Umbilical cord (tissue), 2 donors: ENCODE data around the gene TAS1R2. TPM values are rescaled to one million over a fixed set of nuclear protein-coding genes. Genes with fewer than 3 reads are reported as not detected.
A peak's percentile ranks its signal among the peaks of the same experiment; 100 is the strongest.

ENCODE experiments used
- DNase-seq: peaks from one replicate; pipeline ENCODE4 v3.0.0-alpha.2; 2015; ENCODE audit warnings: low spot score
- total RNA-seq: library from RNA; depleted of rRNA; stranded (reverse); fragments of >200 nt; gene quantifications from one replicate; pipeline ENCODE4 v1.2.3, GENCODE V29; 2014; ENCODE audit warnings: low replicate concordance; ENCODE audit not compliant: insufficient read depth

Gene TAS1R2
- total RNA-seq, 1 donor from 2014 or later = 0.24 TPM

- DNase-seq = no peak
Observed at GRCh38 chr1:18803151-18803791, 56.2 kb downstream of the TAS1R2 start.

- no peak for DNase-seq
Observed at GRCh38 chr1:18802231-18802630, 57.2 kb downstream of the TAS1R2 start.

GRCh38 chr1:18800258-18800657, 59.2 kb downstream of the TAS1R2 start:
- no peak for DNase-seq

GRCh38 chr1:18799454-18799853, 60.0 kb downstream of the TAS1R2 start:
- no peak for DNase-seq

- DNase-seq = no peak
Observed at GRCh38 chr1:18798946-18799345, 60.5 kb downstream of the TAS1R2 start.

GRCh38 chr1:18798533-18798932, 60.9 kb downstream of the TAS1R2 start:
- no peak for DNase-seq

- no peak for DNase-seq
Observed at GRCh38 chr1:18796950-18797349, 62.5 kb downstream of the TAS1R2 start.

GRCh38 chr1:18795002-18795689, 64.3 kb downstream of the TAS1R2 start:
- DNase-seq = no peak

GRCh38 chr1:18794561-18794960, 64.9 kb downstream of the TAS1R2 start:
- no peak for DNase-seq

- DNase-seq = peak; percentile 10
Observed at GRCh38 chr1:18794051-18794450, 65.4 kb downstream of the TAS1R2 start.

- DNase-seq = no peak
Observed at GRCh38 chr1:18793164-18793563, 66.3 kb downstream of the TAS1R2 start.

GRCh38 chr1:18792747-18793146, 66.7 kb downstream of the TAS1R2 start:
- DNase-seq = no peak

Other genes starting within 250 kb of the TAS1R2 start
- 1.4 TPM for gene PAX7, start 228.8 kb downstream of the TAS1R2 start, total RNA-seq
- gene ALDH4A1, start 42.9 kb upstream of the TAS1R2 start, total RNA-seq = 2.4 TPM
- 14.0 TPM for gene IFFO2, start 97.0 kb upstream of the TAS1R2 start, total RNA-seq